Stimulated activated CD8-positive, alpha-beta memory T cell treated with anti-CD3 and anti-CD28 coated beads, Interleukin-15, amount 100 ng/mL, for 24 hours (primary cell): Measurements from ENCODE around the gene MOBP.
"Not testable (repeated sequence)": the region's sequence is repeated elsewhere in the genome, so short reads cannot be mapped to it uniquely, and the experiment has no call there.

Experiments used
- DNase-seq: peaks from one replicate; pipeline ENCODE4 v3.0.0-alpha.2; 2020; ENCODE audit warnings: low read depth

Gene MOBP

GRCh38 chr3:39453134-39453533 lies 14.3 kb upstream of the MOBP start:
- DNase-seq = no peak

DNA sequence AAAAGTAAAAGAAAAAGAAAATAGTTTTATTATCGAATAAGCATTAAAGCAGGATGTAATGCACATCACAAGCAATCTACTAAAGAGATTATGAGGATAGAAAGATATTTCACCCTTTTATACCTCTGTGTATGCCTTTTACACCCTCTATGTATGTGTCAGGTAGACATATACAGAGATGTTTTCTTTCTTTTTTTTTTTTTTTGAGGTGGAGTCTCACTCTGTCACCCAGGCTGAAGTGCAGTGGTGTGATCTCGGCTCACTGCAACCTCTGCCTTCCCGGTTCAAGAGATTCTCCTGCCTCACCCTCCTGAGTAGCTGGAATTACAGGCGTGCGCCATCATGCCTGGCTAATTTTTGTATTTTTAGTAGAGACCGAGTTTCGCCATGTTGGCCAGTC lies 13.6 kb upstream of the MOBP start:
- not testable (repeated sequence) for DNase-seq

GRCh38 chr3:39454591-39455217 lies 12.8 kb upstream of the MOBP start:
- DNase-seq = no peak

DNA sequence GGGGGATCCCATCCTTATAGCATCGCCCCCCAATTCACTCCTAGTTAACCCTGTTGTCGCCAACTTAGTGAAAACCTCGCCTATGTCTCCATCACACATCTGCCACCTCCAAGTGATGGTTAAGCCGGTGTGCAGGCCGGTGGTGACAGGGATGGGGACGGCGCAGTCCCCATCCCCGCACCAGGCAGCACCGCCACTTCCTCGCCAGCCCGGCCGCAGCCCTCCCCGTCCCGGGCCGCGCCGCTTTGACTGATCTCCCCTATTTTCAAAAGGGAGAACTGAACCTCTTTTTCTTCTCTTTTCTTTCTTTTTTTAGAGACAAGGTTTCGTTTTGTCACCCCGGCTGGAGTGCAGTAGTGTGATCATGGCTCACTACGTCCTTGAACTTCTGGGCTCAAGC lies 11.3 kb upstream of the MOBP start:
- no peak for DNase-seq

DNA sequence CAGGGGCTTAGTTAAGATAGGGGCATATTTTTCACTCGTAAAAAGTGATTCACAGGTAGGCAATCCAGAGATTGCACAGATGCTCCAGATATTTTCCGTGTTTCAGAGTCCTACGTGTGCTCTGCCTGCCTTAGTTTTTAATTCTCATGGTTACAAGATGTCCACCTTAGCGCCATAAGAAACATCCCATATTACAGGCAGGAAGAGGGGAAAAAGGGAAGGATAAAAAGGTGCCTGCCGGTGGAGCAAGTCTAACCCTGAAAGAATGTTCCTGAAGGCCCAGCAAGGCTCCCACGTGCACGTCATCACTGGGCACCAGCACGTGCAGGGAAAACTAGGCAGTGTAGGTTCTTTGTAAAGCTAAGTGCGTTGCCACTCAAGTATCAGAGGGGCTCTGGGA lies 10.1 kb upstream of the MOBP start:
- no peak for DNase-seq

DNA sequence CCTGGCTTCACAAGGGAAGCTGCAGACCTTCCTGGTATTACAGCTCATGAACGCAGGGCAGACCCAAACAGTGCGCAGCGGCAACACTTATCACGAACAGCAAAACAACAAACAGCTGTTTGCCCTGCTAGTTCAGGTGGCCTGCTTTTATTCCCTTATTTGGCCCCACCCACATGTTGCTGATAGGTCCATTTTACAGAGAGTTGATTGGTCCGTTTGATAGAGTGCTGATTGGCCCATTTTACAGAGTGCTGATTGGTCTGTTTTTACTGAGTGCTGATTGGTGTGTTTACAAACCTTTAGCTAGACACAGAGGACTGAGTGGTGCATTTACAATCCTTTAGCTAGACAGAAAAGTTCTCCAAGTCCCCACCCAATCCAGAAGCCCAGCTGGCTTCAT lies 8.9 kb upstream of the MOBP start:
- DNase-seq = not testable (repeated sequence)

DNA sequence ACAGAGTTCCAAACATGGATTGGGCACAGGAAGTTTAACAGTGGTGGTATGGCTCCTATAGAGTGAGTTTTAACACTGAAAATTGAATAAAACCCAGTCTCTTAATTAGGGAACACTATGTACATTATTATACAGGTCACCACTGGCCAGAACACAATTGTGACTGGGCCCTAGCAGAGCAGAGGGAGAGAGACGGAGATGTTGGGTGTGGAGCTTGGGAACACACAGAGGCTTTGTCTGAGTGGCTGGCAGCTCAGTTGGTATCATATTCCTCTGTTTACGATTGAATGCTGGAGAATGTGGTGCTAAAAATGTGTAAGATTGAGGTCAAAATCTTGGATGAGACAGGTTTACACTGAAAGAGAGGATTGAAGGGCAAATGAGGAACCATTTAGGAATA lies 6.8 kb upstream of the MOBP start:
- DNase-seq = no peak

GRCh38 chr3:39463269-39463668 lies 4.2 kb upstream of the MOBP start:
- DNase-seq = no peak

DNA sequence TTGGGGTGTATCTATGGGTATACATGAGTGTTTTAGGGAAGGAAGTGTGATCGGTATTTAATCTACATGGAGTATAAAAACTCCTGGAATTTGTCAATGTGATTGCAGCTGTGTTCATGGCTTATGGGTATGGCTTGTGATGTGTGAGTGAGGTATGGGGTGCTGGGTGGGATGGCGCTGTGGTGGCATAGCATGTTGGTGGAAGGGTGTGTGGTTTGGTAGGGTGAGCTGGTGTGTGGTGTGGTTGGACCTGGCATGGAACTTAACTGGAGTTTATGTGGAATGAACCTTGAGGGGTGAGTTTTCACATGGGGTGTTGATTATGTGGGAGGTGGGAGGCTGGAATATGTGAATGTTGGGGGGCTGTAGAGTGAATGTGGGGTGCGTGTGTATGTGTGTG lies 492 bp upstream of the MOBP start:
- DNase-seq = no peak

GRCh38 chr3:39468108-39468436 lies 592 bp downstream of the MOBP start:
- no peak for DNase-seq

GRCh38 chr3:39469258-39469657 lies 1.8 kb downstream of the MOBP start:
- DNase-seq = no peak

DNA sequence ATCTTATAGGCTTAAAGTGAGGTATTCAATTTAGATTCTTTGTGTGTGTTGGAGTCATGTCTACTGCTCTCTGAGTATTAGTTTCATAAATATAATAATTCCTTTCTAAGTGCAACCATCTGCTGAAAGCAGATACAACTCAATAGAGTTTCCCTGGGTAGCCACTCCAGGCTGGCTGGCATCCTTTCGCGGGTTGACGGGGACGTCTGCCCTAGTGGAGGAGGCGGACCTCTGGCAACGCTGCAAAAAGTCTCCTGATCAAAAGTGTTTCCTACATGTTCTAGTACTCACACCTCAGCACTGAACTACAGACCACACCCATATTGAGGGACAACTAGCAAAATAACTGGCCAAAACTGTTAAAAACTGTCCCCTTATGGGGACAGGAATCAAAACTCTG lies 2.5 kb downstream of the MOBP start:
- DNase-seq = no peak

- no peak for DNase-seq
These were observed 4.2 kb downstream of the MOBP start for GRCh38 chr3:39471652-39472051.

- DNase-seq = no peak
These were observed 6.1 kb downstream of the MOBP start for GRCh38 chr3:39473452-39474125.

DNA sequence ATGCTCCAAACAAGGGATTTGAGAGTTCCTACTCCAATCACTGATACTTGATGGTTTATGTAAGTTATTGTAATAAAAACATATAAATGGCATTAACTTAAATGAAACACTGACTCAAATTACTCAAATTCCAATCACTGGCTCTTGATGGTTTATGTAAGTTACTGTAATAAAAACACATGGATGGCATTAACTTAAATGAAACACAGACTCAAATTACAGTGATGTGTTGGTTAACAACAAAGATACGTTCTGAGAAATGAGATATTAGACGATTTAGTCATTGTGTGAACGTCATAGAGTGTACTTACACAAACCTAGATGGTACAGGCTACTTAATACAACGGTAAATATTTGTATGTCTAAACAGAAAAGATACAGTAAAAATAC lies 6.6 kb downstream of the MOBP start:
- no peak for DNase-seq

DNA sequence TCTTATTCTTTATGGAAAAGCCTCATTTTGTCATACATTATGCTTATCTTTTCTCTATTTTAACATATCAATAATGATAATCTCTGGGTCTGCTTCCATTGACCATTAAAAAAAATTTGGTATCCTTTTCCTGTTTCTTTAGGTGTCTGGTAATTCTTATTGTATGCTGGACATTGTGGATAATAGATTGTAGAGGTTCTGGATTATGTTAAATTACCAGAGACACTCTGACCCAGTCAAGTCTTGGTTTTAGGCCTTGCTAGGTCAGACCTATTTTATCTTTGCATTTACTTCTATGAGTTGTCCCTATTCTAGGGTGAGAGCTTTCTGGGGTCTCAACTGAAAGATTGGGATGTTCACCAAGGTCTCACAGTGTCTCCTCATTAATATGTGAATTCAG lies 9.3 kb downstream of the MOBP start:
- DNase-seq = no peak

GRCh38 chr3:39478226-39478625 lies 10.7 kb downstream of the MOBP start:
- DNase-seq = no peak

DNA sequence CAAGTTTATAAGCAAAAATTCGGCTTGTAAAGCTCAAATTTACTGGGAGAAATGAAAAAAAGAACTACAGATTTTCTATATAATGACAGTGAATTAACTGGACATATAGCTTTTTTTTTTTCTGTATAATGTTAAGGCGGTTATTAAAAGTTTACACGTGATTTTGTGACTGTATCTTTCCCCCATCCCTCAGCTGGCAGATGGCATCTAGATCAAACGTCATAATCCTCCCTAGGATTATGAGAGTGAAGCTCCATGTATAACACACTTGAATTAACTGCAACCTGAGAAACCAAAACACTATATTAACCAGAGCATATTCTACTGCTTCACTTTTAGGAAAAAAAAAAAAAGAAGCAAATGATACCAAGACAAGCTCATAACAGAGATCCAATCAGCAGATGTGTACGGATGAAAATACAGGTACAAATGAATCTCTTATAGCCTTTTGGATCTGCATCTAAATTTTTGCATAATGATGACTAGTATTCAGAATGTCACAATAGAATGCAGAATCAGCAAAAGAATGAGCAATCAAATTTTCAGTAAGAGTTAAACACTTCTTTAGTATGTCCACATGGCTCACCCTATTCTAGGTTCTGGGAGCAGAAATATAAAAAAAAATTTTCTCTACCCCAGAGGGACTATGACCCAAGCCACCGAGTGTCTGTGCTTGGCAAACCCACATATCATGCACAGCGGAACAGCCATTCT lies 12.4 kb downstream of the MOBP start:
- DNase-seq = no peak

GRCh38 chr3:39485547-39485946 lies 18.1 kb downstream of the MOBP start:
- no peak for DNase-seq

- DNase-seq = no peak
These were observed 23.5 kb downstream of the MOBP start for GRCh38 chr3:39491014-39491413.

GRCh38 chr3:39491733-39492350 lies 24.4 kb downstream of the MOBP start:
- DNase-seq = no peak

DNA sequence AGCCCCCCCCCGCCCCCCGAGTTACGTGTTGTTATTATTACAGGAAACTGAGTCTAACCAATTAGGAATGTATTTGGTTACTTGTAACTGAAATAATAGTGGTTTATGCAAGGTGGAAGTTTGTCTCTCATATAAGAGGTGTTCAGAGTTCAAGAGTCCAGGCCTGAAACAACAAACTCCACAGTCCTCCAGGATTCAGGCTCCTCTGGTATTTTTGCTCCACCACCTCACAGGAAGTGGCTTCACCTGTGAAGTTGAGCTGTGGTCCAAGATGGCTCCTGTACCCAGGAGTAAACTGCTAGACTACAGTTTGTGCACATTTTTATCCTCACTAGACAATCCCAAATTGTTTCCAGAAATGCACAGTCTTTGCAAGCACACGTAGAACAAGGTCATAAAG lies 27.3 kb downstream of the MOBP start:
- no peak for DNase-seq

- DNase-seq = no peak
These were observed 30.3 kb downstream of the MOBP start for GRCh38 chr3:39497753-39498152.
